ENCODE measurements around the gene B4GALNT1.
"Not testable (repeated sequence)": the region's sequence is repeated elsewhere in the genome, so short reads cannot be mapped to it uniquely, and the experiment has no call there.

The B4GALNT1 gene

DNA sequence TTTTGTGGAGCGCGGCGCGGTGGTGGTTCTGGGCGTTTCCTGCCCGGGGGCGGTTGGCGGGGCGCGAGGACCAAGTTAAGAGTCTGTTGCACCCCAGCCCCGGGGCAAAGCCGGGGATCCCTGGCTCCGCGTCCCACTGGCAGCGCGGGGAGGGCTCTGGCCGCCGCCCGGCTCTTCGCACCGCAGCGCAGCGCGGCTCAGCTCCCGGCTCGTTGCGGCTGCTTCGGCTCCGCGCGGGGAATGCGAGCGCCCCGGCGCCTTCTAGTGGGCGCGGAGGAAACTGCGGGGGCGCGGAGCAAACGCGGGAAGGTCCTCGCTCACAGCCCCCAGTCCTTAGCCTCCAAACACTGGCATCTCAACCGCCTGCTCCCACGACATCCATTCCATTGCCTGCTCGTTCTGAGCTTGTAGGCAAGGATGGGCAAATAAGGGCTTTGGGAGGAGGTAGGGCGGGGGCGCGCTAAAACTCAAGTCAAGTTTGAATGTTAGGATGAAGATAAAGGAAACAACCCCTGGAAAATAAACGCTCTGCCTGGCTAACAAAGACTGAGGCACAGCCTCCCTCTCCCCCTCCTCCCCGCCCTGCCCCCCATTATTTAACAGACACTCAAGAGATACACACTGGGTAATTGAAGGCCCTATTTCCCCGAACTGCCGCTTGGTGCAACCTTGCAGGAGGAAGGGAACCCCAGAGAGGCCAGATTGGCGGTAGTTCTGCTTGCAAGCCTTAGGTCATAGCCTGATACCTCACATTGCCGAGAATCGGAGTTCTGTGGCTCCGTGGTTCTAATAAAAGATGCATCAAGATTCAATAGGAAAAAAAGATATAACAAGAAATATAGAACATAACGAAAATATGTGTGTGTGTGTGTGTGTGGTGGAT is at the start of gene B4GALNT1:
Gene B4GALNT1 (minus strand): TSS at position 244 of the 883 bp plus-strand sequence. CDS start 1,069 bp downstream, outside the sequence.
- DNase-seq = no peak

DNA sequence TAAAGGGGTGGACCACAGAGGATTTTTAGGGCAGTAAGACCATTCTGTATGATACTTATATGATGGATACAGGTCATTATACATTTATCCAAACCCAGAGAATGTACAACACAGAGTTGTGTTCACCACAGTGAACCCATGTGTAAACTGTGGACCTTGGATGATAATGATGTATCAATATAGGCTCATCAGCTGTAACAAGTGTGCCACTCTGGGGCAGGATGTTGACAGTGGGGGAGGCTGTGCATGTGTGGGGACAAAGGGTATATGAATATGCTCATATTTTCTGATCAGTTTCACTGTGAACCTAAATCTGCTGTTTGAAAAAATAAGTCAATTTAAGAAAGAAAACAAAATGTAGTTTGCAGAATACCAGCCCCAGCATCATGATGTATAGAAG is 46.7 kb upstream of the B4GALNT1 start:
- DNase-seq = no peak

DNA sequence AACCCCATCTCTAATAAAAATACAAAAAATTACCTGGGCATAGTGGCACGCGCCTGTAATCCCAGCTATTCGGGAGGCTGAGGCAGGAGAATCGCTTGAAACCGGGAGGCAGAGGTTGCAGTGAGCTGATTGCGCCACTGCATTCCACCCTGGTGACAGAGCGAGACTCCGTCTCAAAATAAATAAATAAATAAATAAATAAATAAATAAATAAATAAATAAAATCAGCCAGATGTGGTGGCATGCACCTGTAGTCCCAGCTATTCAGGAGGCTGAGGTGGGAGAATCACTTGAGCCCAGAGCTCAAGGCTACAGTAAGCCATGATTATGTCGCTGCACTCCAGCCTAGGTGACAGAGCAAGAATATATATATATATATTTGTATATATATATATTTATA is 44.9 kb upstream of the B4GALNT1 start:
- not testable (repeated sequence) for DNase-seq

DNA sequence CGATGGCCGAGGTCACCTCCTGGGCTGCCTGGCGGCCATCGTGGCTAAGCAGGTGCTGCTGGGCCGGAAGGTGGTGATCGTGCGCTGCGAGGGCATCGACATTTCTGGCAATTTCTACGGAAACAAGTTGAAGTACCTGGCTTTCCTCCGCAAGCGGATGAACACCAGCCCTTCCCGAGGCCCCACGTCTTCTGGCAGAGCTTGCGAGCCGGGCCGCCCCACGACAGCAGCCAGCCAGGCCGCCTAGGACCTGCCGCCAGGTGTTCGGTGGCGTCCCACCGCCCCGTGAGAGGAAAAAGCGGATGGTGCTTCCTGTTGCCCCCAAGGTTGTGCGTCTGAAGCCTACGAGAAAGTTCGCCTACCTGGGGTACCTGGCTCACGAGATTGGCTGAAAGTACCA is 41.7 kb upstream of the B4GALNT1 start:
- no peak for DNase-seq

DNA sequence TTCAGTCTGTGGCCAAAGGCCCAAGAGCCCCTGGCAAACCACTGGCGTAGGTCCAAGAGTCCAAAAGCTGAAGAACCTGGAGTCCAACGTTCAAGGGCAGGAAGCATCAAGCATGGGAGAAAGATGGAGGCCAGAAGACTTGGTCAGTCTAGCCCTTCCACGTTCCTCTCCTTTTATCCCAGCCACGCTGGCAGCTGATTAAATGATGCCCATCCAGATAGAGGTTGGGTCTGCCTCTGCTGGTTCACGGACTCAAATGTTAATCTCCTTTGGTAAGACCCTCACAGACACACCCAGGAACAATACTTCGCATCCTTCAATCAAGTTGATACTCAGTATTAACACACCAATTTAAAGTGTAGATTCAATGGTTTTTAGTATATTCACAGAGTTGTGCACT is 39.8 kb upstream of the B4GALNT1 start:
- no peak for DNase-seq

DNA sequence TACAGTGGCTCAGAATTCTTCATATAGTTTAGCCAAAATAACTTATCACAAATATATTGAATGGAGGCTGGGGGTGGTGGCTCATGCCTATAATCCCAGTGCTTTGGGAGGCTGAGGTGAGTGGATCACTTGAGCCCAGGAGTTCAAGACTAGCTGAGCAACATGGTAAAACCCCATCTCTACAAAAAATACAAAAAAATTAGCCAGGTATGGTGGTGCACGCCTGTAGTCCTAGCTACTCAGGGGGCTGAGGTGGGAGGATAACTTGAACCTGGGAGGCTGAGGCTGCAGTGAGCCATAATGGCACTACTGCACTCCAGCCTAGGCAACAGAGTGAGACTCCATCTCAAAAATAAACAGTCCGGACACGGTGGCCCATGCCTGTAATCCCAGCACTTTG is 38.8 kb upstream of the B4GALNT1 start:
- DNase-seq = not testable (repeated sequence)

DNA sequence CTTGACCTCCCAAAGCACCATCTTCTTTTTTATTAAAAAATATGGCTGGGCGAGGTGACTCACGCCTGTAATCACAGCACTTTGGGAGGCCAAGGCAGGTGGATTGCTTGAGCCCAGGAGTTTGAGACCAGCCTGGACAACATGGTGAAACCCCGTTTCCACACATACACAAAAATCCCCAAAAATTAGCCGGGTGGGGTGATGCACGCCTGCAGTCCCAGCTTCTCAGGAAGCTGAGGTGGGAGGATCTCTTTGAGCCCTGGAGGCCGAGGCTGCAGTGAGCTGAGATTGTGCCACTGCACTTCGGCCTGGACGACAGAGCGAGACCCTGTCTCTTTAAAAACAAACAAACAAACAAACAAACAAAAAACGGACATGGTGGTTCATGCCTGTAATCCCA is 36.7 kb upstream of the B4GALNT1 start:
- not testable (repeated sequence) for DNase-seq

DNA sequence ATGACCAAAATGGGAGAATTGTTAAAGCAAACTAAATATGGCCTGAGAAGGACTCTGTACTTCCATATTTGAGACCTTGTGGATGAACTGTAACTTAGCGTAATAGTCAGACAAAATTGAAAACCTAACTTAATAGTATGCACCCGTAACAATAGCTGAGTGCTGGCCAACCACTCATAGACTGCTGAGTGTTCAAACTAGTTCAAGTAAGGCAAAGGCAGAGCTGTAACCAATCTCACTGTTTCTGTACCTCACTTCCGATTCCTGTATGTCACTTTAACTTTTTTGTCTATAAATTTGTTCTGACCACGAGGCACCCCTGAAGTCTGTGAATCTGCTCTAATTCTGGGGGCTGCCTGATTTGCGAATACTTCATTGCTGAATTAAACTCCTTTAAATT is 33.9 kb upstream of the B4GALNT1 start:
- no peak for DNase-seq

DNA sequence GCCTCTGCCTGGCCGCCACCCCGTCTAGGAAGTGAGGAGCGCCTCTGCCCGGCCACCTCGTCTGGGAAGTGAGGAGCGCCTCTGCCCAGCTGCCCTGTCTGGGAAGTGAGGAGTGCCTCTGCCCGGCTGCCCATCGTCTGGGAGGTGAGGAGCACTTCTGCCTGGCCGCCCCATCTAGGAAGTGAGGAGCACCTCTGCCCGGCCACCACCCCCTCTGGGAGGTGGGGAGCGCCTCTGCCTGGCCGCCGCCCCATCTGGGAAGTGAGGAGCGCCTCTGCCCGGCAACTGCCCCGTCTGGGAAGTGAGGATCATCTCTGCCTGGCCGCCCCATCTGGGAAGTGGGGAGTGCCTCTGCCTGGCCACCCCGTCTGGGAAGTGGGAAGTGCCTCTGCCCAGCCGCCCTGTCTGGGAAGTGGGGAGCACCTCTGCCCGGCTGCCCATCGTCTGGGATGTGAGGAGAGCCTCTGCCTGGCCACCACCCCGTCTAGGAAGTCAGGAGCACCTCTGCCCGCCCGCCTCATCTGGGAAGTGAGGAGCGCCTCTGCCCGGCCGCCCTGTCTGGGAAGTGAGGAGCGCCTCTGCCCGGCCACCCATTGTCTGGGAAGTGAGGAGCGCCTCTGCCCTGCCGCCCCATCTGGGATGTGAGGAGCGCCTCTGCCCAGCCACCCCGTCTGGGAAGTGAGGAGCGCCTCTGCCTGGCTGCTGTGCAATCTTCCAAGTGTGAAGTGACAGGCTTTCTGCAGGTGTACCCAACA is 32.2 kb upstream of the B4GALNT1 start:
- DNase-seq = not testable (repeated sequence)

DNA sequence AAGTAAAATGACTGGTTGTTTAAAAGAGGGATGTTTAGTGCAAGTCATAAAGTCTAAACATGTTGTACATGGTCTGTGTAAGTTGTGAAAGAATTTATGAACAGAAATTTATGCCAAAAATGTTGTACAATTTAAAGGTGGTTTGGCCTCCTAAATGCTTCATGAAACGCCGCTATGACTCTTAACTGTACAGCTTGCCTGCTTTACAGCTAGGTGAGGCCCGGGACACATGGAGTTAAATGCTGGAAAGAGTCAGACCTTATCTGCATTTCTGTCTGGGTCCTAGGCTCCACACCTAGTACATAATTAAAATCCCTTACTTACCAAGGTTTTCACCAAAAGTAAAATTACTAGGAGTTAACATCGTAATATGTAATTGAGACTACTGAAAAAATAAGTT is 28.4 kb upstream of the B4GALNT1 start:
- DNase-seq = no peak

DNA sequence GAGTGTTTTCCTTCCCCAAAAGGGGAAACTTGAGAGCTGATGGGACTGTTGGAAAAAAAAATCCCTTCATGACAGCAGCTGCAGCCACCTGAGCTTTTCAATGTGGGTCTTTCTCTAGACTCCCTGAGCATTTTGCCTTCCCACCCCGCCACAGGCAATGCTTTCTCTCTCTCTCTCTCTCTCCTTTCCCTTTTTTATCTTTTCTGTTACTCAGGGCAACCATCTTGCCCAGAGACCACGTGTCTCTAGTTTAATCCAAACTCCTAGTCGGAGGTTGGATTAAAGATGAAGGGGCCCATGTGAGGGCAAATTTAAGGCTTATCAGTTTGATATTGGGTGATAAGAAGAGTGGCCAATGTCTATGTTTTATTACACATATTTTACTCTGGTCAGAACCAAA is 25.9 kb upstream of the B4GALNT1 start:
- no peak for DNase-seq

DNA sequence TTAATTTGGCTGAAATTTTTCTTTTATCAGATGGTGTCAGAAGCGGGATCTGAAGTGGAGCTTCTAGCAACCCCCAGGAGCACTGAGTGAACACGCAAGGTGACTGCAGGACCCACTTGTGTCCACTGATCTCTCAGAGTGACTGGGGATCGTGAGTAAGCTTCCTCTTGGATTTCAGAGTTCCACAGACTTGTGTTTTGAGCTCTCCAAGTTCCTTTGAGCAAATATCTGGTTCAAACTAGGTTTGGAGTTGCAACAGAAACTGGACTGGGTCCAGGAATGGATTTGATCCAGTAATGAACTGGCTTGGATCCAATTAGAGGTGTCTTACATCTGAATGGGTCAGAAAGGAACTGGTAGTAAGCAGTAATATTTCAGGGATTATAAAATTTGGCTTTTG is 24.7 kb upstream of the B4GALNT1 start:
- DNase-seq = no peak

DNA sequence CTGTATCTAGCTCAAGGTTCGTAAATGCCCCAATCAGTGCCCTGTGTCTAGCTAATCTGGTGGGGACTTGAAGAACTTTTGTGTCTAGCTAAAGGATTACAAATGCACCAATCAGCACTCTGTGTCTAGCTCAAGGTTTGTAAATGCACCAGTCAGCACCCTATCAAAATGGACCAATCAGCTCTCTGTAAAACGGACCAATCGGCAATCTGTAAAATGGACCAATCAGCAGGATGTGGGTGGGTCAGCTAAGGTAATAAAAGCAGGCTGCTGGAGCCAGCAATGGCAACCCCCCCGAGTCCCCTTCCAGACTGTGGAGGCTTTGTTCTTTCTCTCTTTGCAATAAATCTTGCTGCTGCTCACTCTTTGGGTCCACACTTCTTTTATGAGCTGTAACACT is 23.4 kb upstream of the B4GALNT1 start:
- not testable (repeated sequence) for DNase-seq

DNA sequence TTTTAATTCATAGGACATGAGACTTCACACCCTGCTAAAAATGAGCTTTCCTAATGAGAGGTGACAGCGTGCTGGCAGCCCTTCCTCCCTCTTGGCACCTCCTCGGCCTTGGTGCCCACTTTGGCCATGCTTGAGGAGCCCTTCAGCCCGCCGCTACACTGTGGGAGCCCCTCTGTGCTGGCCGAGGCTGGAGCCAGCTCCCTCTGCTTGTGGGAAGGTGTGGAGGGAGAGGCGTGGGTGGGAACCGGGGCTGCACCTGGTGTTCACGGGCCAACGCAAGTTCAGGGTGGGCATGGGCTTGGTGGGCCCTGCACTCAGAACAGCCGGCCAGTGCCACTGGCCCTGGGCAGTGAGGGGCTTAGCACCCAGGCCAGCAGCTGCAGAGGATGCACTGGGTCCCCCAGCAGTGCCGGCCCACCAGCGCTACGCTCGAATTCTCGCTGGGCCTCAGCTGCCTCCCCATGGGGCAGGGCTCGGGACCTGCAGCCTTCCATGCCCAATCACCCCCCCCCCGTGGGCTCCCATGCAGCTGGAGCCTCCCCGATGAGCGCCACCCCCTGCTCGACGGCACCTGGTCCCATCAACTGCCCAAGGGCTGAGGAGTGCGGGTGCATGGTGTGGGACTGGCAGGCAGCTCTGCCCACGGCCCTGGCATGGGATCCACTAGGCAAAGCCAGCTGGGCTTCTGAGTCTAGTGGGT is 22.7 kb upstream of the B4GALNT1 start:
- no peak for DNase-seq

DNA sequence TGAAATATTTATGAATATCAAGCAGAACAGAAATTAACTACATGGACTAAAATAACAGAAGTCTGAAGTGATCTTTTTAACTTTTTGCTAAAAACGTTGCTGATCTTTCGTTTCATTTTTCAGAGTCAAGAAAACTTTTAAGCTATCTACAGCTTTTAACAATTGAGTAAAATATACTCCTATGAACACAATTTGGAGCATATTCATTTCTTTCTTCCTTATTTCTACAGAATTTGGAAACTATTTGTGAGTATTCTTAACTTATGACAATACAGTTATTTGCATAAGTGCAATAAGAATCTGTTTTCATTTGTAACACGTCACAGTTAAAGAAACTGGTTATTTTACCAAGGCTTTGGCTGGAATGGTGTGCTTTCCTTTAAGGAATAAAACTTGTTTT is 21.0 kb upstream of the B4GALNT1 start:
- DNase-seq = no peak

DNA sequence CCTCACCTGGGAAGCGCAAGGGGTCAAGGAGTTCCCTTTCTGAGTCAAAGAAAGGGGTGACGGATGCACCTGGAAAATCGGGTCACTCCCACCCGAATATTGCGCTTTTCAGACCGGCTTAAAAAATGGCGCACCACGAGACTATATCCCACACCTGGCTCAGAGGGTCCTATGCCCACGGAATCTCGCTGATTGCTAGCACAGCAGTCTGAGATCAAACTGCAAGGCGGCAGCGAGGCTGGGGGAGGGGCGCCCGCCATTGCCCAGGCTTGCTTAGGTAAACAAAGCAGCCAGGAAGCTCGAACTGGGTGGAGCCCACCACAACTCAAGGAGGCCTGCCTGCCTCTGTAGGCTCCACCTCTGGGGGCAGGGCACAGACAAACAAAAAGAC is 13.7 kb upstream of the B4GALNT1 start:
- not testable (repeated sequence) for DNase-seq

DNA sequence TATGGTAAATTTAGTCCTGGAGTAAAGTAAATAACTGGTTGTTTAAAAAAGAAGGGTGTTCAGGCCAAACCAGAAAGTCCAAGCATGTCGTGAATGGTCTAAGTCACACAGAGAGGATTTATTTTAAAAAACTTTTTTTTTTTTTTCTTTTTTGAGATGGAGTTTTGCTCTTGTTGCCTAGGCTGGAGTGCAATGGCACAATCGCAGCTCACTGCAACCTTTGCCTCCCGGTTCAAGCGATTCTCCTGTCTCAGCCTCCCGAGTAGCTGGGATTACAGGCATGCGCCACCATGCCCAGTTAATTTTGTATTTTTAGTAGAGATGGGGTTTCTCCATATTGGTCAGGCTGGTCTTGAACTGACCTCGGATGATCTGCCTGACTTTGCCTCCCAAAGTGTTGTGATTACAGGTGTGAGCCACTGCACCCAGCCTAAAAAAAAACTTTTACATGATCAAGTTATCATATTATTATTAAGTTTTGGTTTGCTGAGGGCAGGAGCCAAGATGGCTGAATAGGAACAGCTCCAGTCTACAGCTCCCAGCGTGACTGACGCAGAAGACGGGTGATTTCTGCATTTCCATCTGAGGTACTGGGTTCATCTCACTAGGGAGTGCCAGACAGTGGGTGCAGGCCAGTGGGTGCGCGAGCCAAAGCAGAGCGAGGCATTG is 13.1 kb upstream of the B4GALNT1 start:
- not testable (repeated sequence) for DNase-seq

DNA sequence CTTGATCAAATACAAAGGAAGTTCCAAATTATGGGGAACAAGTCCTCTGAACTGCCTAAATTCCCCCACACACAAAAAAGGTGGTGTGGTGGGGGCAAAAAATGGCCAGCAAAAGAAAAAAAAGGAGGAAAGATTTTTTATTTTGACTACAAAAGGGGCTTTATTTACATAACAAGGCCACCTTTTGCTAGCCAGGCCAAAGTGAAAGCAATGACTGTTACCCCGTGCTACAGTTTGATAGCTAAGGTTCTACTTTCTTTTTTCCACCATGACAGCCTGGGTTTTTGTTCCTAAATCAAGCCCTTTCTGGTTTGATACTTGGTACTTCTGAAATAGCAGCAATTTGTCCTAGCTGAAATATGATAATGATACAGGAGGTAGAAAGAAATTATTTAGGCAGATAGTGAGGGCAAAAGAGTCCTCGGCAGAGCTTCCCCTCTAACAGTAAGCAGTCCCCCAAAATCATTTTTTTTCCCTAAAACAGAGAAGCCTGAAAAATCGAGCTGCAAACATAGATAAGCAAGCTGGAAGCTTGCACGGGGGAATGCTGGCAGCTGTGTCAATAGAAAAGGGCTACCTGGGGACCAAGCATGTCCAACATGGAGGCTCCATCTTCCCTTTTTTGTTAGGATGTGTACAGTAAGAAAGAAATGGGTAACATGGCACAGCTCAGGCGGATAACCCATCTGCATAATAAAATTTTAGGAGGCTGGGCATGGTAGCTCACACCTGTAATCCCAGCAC is 8.9 kb upstream of the B4GALNT1 start:
- DNase-seq = no peak

DNA sequence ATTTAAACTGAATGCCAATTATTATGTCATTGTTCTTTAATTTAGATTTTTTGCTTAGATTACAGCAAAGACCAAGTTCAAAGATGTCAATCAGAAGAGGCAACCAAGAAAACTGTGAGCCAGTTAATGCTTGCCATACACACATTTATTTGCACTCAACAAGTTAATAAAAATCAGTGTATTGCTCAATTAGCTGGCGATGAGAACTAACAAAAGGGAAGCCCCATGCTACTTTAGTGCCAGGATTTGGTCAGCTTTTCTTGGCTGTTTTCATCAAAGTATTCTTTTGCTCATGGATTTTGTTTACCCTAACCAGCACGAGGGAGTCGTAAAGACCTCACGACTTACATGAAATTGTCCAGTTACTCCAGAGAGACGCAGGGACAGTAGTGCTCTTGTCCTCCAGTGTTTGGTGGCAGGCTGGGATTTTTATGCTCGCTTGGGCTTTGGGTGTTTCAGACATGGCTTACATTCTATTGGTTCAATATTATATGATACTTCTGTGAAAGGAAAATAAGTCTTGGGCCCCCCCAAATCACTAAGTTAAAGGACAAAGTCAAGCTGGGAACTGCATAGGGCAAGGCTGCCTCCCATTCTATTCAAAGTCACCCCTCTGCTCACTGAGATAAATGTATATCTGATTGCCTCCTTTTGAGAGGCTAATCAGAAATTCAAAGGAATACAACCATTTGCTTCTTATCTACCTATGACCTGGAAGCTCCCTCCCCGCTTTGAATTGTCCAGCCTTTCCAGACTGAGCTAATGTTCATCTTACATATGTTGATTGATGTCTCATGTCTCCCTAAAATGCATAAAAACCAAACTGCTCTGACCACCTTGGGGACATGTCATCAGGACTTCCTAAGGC is 7.4 kb upstream of the B4GALNT1 start:
- no peak for DNase-seq

DNA sequence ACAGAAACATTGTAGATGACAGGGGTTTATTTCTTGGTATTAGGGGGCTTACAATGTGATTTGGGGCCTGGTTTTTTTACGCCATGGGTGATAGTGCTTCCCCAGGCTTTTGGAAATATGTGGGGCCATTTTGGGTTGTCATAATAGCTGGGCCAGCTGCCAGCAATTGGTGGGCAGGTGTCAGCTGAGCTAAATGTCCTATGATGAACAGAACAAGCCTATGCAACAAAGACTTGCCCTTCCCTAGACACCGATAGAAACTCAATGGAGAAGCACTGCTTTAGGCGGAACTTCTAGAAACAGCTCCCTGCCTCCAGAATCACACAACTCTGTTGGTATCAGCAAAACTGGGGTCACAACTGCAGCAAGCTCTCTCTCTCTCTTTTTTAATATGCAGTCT is 5.1 kb upstream of the B4GALNT1 start:
- DNase-seq = no peak

DNA sequence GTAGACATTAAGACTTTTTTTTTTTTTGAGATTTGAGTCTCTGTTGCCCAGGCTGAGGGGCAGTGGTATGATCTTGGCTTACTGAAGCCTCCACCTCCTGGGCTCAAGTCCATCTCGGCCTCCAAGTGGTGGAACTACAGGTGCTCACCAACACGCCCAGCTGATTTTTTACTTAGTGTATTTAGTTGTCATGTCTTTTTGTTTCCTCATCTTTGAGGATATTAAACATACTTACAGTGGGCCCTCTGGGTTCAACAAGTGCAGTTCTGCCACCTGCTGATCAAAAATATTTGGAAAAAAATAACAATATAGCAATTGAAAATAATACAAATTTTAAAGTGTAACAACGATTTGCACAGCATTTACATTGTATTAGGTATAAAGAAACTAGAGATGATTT is 4.4 kb upstream of the B4GALNT1 start:
- DNase-seq = no peak
